Adrenal gland (tissue), 5 donors: ENCODE results near the gene KLHDC2.

ENCODE experiments used
- POLR2A ChIP-seq, 2 donors: fragments of 450-650 bp; IDR thresholded peaks; one replicate each; pipeline ENCODE4 v1.6.1; 2017; ENCODE audit warnings: antibody characterized with exemption in 2 of 2, mild to moderate bottlenecking in 2 of 2, moderate library complexity in 1 of 2
- TF ChIP-seq, protein P1 (sequence below), 6 experiments: fragments of 450-650 bp in 4 of 6; fragments of 200-600 bp in 2 of 6; sonication (generic) in 1 of 6; IDR thresholded peaks; 1 replicate in 5 of 6; 2 replicates in 1 of 6; pipeline versions ENCODE4 v1.5.1 to v1.8.0; 2016 to 2021; ENCODE audit warnings: antibody characterized with exemption in 6 of 6, mild to moderate bottlenecking in 2 of 6, moderate library complexity in 1 of 6
- donor health status: DM: no; HTN: no; CAD: no.

DNA sequence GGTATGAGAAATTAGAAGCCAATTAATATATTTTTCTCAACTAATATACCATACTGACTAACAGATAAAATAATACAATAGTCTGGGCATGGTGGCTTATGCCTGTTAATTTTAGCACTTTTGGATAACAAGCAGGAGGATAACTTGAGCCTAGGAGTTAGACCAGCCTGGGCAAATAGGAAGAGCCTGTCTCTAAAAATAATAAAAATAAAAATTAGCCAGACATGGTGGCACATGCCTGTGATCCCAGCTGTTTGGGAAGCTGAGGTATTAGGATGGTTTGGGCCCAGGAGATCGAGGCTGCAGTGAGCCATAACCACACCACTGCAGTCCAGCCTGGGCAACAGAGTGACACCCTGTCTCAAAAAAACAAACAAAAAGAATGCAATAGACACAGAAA, 24.7 kb downstream of the KLHDC2 start:
- TF ChIP-seq POLR2A (IDR thresholded peaks at IDR 0.05), result no peak
- TF ChIP-seq, protein P1, sequence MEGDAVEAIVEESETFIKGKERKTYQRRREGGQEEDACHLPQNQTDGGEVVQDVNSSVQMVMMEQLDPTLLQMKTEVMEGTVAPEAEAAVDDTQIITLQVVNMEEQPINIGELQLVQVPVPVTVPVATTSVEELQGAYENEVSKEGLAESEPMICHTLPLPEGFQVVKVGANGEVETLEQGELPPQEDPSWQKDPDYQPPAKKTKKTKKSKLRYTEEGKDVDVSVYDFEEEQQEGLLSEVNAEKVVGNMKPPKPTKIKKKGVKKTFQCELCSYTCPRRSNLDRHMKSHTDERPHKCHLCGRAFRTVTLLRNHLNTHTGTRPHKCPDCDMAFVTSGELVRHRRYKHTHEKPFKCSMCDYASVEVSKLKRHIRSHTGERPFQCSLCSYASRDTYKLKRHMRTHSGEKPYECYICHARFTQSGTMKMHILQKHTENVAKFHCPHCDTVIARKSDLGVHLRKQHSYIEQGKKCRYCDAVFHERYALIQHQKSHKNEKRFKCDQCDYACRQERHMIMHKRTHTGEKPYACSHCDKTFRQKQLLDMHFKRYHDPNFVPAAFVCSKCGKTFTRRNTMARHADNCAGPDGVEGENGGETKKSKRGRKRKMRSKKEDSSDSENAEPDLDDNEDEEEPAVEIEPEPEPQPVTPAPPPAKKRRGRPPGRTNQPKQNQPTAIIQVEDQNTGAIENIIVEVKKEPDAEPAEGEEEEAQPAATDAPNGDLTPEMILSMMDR (IDR thresholded peaks at IDR 0.05), result no peak
